ENCODE measurements around the gene SLC35D2.
A peak's percentile ranks its signal among the peaks of the same experiment; 100 is the strongest.
"Not testable (repeated sequence)": the region's sequence is repeated elsewhere in the genome, so short reads cannot be mapped to it uniquely, and the experiment has no call there.

SLC35D2 gene

GRCh38 chr9:96361668-96362067 lies 21.8 kb downstream of the SLC35D2 start:
- DNase-seq (ENCODE audit: low spot score) = no peak

- DNase-seq (ENCODE audit: low spot score) = no peak
These were observed 22.5 kb downstream of the SLC35D2 start for GRCh38 chr9:96360976-96361375.

GRCh38 chr9:96360523-96360922 lies 23.0 kb downstream of the SLC35D2 start:
- not testable (repeated sequence) for DNase-seq (ENCODE audit: low spot score)

- peak; percentile 85 for DNase-seq (ENCODE audit: low spot score)
These were observed 32.6 kb downstream of the SLC35D2 start for GRCh38 chr9:96350866-96351265.

- DNase-seq (ENCODE audit: low spot score) = no peak
These were observed 35.2 kb downstream of the SLC35D2 start for GRCh38 chr9:96348261-96348660.

- DNase-seq (ENCODE audit: low spot score) = no peak
These were observed 38.0 kb downstream of the SLC35D2 start for GRCh38 chr9:96345551-96345950.

- peak; percentile 82 for DNase-seq (ENCODE audit: low spot score)
These were observed 38.9 kb downstream of the SLC35D2 start for GRCh38 chr9:96344458-96345180.

- DNase-seq (ENCODE audit: low spot score) = no peak
These were observed 39.8 kb downstream of the SLC35D2 start for GRCh38 chr9:96343515-96344360.

GRCh38 chr9:96342571-96343245 lies 40.8 kb downstream of the SLC35D2 start:
- DNase-seq (ENCODE audit: low spot score) = no peak

- no peak for DNase-seq (ENCODE audit: low spot score)
These were observed 42.8 kb downstream of the SLC35D2 start for GRCh38 chr9:96340707-96341106.

GRCh38 chr9:96338299-96338698 lies 45.2 kb downstream of the SLC35D2 start:
- no peak for DNase-seq (ENCODE audit: low spot score)

GRCh38 chr9:96333958-96334357 lies 49.6 kb downstream of the SLC35D2 start:
- no peak for DNase-seq (ENCODE audit: low spot score)

GRCh38 chr9:96331236-96331947 lies 52.1 kb downstream of the SLC35D2 start:
- no peak for DNase-seq (ENCODE audit: low spot score)

- peak; percentile 57 for DNase-seq (ENCODE audit: low spot score)
These were observed 55.7 kb downstream of the SLC35D2 start for GRCh38 chr9:96327694-96328352.

GRCh38 chr9:96323169-96323568 lies 60.3 kb downstream of the SLC35D2 start:
- no peak for DNase-seq (ENCODE audit: low spot score)

GRCh38 chr9:96322736-96323135 lies 60.8 kb downstream of the SLC35D2 start:
- not testable (repeated sequence) for DNase-seq (ENCODE audit: low spot score)

- DNase-seq (ENCODE audit: low spot score) = not testable (repeated sequence)
These were observed 61.3 kb downstream of the SLC35D2 start for GRCh38 chr9:96322210-96322609.

- DNase-seq (ENCODE audit: low spot score) = no peak
These were observed 62.0 kb downstream of the SLC35D2 start for GRCh38 chr9:96321515-96321914.

GRCh38 chr9:96320749-96321280 lies 62.7 kb downstream of the SLC35D2 start:
- no peak for DNase-seq (ENCODE audit: low spot score)

GRCh38 chr9:96318921-96319565 lies 64.5 kb downstream of the SLC35D2 start:
- no peak for DNase-seq (ENCODE audit: low spot score)
